Measurements from ENCODE around the gene FAM20A.
A peak's percentile ranks its signal among the peaks of the same experiment; 100 is the strongest.

FAM20A gene

DNA sequence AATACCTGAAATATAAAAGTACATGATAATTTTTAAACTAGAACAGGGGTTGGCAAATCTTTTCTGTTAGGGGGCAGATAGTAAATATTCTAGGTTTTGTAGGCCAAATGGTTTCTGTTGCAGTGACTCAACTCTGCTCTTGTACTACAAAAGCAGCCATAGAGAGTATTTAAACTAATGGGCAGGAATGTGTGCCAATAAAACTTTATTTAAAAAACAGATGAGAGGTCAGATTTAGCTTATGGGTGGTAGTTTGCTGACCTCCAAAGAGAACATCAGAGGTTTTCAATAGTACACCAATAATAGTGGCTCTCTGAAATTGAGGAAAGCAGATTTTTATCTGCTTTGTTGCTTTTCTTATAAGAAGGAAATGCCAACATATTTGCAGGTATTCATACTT lies 15.2 kb upstream of the FAM20A start:
- TF ChIP-seq, protein P1, sequence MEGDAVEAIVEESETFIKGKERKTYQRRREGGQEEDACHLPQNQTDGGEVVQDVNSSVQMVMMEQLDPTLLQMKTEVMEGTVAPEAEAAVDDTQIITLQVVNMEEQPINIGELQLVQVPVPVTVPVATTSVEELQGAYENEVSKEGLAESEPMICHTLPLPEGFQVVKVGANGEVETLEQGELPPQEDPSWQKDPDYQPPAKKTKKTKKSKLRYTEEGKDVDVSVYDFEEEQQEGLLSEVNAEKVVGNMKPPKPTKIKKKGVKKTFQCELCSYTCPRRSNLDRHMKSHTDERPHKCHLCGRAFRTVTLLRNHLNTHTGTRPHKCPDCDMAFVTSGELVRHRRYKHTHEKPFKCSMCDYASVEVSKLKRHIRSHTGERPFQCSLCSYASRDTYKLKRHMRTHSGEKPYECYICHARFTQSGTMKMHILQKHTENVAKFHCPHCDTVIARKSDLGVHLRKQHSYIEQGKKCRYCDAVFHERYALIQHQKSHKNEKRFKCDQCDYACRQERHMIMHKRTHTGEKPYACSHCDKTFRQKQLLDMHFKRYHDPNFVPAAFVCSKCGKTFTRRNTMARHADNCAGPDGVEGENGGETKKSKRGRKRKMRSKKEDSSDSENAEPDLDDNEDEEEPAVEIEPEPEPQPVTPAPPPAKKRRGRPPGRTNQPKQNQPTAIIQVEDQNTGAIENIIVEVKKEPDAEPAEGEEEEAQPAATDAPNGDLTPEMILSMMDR (IDR thresholded peaks at IDR 0.05; ENCODE audit: low read depth, low read length, missing control alignments): no peak
- no peak for DNase-seq (ENCODE audit: low read depth)
- H3K4me3 ChIP-seq (ENCODE audit: low read depth, low read length): no peak overlapping the region

DNA sequence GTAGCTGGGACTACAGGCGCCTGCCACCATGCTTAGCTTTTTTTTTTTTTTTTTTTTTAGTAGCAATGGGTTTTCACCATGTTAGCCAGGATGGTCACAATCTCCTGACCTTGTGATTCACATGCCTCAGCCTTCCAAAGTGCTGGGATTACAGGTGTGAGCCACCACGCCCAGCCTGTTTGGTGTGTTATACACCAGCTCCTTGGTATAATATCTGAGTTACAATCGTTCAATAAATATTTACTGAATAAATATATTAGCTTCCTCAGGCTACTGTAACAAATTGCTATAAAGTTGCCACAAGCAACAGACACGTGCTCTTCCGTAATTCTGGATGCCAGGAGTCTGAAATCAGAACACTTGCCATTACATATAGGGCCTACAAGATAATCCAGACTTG lies 13.6 kb upstream of the FAM20A start:
- H3K4me3 ChIP-seq (ENCODE audit: low read depth, low read length): no peak overlapping the region
- TF ChIP-seq, protein P1 (IDR thresholded peaks at IDR 0.05; ENCODE audit: low read depth, low read length, missing control alignments): no peak
- no peak for DNase-seq (ENCODE audit: low read depth)

DNA sequence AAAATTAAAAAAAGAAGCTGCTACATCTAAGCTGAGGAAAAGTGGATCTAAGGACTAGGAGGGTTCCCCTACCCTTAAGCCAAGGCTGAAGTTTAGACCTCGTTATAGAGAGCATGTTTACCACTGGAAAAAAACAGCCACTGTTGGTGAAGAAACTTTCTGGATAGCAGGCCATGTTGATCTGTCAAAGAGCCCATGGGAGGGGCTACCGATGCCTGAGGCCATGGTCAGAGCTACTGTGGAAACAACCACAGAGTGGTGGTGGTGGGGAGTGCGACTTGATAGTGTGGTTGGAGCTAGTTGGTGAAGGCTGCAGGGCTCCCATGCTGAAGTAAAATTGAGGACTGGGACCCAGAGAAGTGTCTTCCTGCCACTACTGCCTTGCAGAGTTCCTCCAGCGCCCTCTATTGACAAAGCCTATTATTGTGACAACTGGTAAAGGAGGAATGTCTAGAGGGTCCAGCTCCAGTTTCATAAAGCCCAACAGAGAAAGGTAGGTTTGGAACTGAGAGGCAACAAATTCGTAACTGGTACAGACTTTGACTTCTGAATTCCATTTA lies 12.7 kb upstream of the FAM20A start:
- peak; percentile 19 for DNase-seq (ENCODE audit: low read depth)
- TF ChIP-seq, protein P1 (IDR thresholded peaks at IDR 0.05; ENCODE audit: low read depth, low read length, missing control alignments): peak; percentile 83

DNA sequence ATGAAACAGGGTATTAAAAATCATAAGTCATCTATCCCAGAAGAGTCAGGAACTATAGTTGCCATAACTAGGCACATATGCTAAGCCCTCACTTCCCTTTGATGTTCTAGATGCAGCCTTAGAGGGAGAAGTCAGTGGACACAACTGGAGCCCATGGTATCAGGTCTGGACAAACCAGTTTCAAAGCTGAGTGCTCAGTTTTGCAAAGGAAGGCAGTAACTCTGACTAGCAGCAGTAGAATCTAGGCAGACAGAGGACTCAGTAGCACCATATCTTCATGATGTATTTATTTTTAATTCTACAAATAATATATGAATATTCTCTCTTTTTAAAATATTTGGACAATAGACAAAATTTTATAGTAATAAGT lies 11.7 kb upstream of the FAM20A start:
- DNase-seq (ENCODE audit: low read depth): no peak
- TF ChIP-seq, protein P1 (IDR thresholded peaks at IDR 0.05; ENCODE audit: low read depth, low read length, missing control alignments): no peak
- H3K4me3 ChIP-seq (ENCODE audit: low read depth, low read length): no peak overlapping the region

More for the DNA sequence above, 12.7 kb upstream of the FAM20A start:
- H3K4me3 ChIP-seq (ENCODE audit: low read depth, low read length): no peak overlapping the region

DNA sequence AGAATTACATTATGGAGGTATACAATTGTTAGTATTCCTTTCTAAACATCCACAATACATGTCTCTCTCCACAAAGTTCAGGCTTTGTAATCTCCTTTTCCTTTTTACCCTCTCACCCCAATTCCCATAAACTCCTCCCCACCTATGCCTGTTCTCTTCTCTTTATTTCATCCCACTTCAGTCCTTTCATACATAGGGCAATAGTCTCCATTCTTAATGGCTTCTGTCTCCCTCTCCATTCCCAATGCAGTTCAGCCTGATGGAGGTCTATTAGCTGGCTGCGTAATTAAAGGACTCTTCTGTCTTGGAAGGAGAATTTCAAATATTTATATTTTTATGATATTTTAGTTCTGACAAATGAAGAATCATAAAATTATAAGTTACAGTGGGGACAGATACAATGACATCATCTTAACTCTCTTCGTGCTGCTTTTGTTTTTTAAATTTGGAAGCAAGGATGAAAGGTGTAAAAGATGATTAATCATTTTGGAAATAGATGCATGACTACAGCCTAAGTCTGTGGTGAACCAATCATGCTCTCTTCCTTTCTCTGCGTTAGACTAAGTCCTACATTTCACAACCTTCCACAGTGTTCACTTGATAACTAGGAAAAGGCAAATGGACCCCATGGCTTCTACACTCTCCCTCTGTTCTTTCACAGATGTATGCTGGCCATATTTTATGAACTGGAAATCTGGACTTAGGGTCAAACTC lies 11.2 kb upstream of the FAM20A start:
- DNase-seq (ENCODE audit: low read depth): no peak
- TF ChIP-seq, protein P1 (IDR thresholded peaks at IDR 0.05; ENCODE audit: low read depth, low read length, missing control alignments): no peak

DNA sequence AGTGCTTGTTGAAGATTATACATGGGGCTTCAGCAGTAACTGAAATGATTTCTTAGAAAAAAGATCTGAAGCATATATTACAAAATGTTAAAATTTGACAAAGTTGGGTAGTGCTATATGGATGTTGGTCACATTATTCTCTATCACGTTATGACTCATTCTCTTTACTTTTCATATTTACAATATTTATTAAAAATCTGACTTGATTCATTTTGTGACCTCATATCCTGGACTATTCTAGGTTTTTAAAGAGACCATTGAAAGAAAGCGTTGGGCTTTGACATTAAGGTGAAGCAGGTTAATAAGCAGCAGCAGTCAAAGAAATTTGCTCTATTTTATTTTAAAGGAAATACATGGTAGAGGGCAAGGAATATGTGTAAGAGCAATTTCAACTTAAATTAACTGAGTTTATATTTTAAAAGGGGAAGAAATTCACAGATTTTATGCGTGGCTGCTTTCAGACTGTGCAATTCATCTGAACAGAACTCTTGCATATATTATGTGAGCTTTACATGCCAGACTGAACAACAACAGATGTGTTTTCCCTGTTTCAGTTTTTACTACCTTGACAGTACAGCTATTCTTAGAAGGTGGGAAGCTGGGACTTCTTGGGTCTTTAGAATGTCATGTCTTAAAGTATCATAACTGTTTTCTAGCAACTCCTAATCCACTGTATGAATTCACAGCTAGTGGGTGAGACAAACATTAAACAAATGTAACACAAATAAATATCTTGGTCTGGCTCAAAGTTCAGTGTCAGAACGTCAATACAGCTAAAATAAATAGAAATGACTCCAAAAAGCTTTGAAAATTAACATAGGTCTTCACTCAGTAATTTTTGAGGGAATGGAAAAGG lies 10.4 kb upstream of the FAM20A start:
- no peak for DNase-seq (ENCODE audit: low read depth)
- no peak overlapping the region for H3K4me3 ChIP-seq (ENCODE audit: low read depth, low read length)
- TF ChIP-seq, protein P1 (IDR thresholded peaks at IDR 0.05; ENCODE audit: low read depth, low read length, missing control alignments): no peak

More for the DNA sequence above, 11.2 kb upstream of the FAM20A start:
- H3K4me3 ChIP-seq (ENCODE audit: low read depth, low read length): no peak overlapping the region
